GM12865 (cell line): Measurements from ENCODE around the gene DPH2.

Experiments used
- DNase-seq: peaks from one replicate; pipeline ENCODE4 v3.0.0; 2010; ENCODE audit warnings: low read depth
- H3K4me3 ChIP-seq: 2 replicates; pipeline ENCODE4 v1.5.1; 2011; ENCODE audit warnings: mild to moderate bottlenecking, low read depth, low read length, control low read depth
- CTCF ChIP-seq: IDR thresholded peaks from 2 replicates; pipeline ENCODE4 v1.5.1; 2011; ENCODE audit warnings: low read length, control low read depth, low read depth, inconsistent platforms; ENCODE audit not compliant: insufficient read depth; ENCODE audit errors: missing control alignments

DPH2 gene

DNA sequence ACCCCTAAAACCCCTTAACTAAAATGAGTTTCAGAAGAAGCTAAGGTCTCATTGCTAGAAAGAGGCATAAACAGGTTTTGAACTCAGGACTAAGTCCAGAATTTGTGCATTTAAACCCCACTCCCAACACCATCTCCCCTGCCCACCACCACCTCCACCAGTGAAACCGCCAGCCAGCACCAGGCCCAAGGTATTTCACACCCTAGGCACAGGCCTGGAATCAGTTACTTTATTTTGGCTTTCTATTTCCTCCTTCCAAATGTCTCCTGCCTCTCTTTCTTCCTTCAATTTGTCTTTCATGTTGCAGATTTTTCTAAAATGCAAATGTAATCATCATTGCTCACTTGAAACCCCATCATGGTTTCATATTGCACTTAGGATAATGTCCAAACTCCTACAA, 24.9 kb upstream of the DPH2 start:
- no peak overlapping the region; the same call in 1 of the 2 replicates for H3K4me3 ChIP-seq
- TF ChIP-seq CTCF = no peak
- no peak for DNase-seq

DNA sequence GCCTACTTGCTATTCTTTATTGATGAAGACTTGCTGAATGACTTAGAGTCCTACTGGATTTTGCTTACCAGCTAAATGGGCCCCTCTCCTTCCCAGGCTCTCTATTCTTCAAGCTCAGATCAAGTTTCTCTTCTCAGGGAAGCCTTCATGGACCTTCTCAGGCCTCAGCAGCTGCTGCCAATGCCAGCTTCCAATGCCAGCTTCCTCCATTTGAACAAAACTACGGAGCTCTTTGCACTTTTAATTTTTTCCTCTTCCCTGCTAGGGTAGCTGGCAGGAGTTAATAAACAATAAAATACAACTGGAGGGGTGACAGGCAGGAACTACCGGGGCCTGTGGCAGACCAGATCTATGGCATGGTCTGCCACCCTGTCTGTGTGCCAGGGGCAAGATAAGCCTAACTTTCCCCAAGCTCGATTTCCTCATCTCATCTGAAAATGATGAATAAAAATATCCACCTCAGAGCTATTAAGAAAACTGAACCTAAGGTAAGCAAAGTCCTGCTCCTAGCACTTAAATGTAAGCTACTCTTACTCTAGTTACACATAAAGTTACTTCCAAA, 24.1 kb upstream of the DPH2 start:
- DNase-seq = no peak
- H3K4me3 ChIP-seq = peak overlapping the region; percentile 80
- TF ChIP-seq CTCF = no peak

GRCh38 chr1:43946236-43947060, 23.4 kb upstream of the DPH2 start, which contains the start of gene IPO13:
IPO13 (plus strand) TSS chr1:43946950; CDS start chr1:43947601, 651 bp downstream.
- peak; percentile 82 for TF ChIP-seq CTCF
- peak; percentile 98 for DNase-seq
- peak within 1 kb of the TSS; percentile 96 for H3K4me3 ChIP-seq

DNA sequence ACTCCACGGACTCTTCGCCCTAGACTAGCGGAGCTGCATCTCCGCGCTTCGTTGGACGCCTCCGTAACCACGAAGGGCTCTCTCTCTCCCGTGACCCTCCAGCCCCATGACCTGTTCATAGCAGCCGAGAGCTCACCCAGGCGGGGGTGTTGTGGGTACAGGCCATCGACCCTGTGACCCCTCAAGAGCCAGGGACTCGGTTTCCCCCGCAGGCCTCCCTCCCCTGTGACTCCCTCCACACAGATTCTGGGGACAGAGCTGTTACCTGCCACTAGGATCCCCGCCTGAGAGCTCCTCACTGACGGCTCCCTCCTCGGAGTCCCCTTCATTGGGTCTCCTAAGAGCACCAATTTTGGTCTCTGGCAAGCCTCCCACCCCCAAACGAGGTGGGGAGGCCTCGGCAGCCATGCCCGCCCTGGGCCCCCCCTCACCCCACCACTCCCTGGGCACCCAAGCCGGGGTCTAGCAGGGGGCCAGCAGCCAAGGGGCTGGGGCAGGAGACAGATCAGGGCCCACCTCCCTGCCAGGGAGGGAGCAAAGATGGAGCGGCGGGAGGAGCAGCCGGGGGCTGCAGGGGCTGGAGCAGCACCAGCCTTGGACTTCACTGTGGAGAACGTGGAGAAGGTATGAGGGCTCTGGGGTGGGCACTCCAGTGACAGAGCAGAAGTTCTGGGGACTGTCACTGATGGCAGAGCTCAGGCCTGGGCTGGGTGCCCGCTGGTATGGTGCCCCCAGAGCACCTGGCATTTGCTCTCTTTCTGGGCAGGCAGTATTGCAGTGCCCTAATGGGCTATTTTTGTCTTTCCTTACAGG, 22.5 kb upstream of the DPH2 start:
- peak overlapping the region; percentile 96 for H3K4me3 ChIP-seq
- DNase-seq = no peak
- no peak for TF ChIP-seq CTCF

DNA sequence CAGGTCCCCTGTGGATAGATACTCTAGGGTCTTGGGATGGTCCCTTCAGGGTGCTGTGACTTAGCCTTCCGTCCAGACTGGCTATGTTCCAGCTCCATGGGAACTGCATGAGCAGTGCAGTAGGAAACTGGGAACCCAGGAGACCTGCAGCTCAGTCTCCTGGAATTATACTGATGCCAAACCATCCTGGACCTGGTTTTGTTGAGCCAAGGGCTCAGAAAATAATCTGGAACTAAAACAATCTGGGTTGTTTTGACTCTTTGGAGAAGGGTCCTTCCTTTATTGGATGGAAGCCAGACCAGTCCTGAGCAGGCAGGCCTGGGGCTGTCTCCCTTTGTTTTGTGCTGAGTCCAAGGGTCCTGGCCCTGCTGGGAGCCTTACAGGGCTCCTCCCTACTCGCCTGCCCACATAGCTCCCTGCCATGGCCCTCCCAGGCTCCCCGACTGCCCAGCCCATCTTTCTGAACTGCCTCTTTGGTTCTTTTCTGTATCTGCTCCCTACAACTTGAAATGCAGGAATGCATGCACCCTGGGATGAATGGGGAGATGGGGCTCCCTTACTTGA, 21.9 kb upstream of the DPH2 start:
- TF ChIP-seq CTCF = no peak
- no peak for DNase-seq
- peak overlapping the region; percentile 96 for H3K4me3 ChIP-seq

DNA sequence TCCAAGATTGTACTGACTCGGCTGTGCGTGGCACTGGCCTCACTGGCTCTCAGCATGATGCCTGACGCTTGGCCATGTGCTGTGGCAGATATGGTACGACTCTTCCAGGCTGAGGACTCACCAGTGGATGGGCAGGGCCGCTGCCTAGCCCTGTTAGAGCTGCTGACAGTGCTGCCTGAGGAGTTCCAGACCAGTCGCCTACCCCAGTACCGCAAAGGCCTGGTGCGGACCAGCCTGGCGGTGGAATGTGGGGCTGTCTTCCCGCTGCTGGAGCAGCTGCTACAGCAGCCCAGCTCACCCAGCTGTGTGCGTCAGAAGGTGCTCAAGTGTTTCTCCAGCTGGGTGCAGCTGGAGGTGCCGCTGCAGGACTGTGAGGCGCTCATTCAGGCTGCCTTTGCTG, 20.1 kb upstream of the DPH2 start:
- no peak for TF ChIP-seq CTCF
- no peak overlapping the region for H3K4me3 ChIP-seq
- no peak for DNase-seq
